NB4 (cell line): Measurements from ENCODE around the gene MSL1.

Source experiments
- CTCF ChIP-seq: IDR thresholded peaks from one replicate; pipeline ENCODE4 v1.5.1; 2012; ENCODE audit warnings: low read depth, low read length
- POLR2A ChIP-seq: IDR thresholded peaks from 2 replicates; pipeline ENCODE4 v1.6.1; 2011; ENCODE audit warnings: mild to moderate bottlenecking; ENCODE audit not compliant: insufficient read length; ENCODE audit errors: extremely low read depth

GRCh38 chr17:40093580-40094201, 28.1 kb upstream of the MSL1 start:
- TF ChIP-seq CTCF (no peak), POLR2A (no peak)
